GM23248 (cell line): ENCODE measurements around the gene RASSF1.

Experiments used
- EZH2 ChIP-seq: fragments of 200-600 bp; sonication (generic); IDR thresholded peaks from 2 replicates; pipeline ENCODE4 v1.6.1; 2018; ENCODE audit warnings: antibody characterized with exemption, mild to moderate bottlenecking; ENCODE audit not compliant: insufficient read depth, poor library complexity, severe bottlenecking
- EZH2phosphoT487 ChIP-seq: fragments of 200-600 bp; sonication (generic); IDR thresholded peaks from 2 replicates; pipeline ENCODE4 v1.6.1; 2018; ENCODE audit warnings: antibody characterized with exemption, moderate library complexity, mild to moderate bottlenecking, low read depth; ENCODE audit not compliant: insufficient read depth

DNA sequence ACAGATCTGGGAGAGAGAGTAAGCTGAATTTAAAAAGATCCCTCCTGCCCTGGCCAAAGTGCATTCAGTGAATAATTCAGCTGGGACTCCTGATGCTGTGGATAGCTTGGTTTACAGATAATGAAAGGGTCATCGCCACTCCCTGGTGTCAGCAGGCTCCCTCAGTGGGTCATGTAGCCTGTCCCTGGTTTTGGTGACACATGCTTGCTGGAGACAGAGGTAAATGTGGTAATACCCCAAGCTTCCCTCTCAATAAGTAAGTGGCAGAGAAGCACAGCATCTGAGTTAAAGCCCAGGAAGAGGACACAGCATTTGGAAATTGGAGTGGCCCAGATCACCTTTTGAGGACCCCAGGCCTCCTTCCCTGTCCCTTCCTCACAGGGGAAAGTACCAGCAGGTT lies 16.8 kb upstream of the RASSF1 start:
- TF ChIP-seq EZH2 (no peak), EZH2phosphoT487 (no peak)
